Cardiac muscle cell (in vitro differentiated cells and primary cell): ENCODE results near the gene TINAG. TPM values are rescaled to one million over a fixed set of nuclear protein-coding genes. Genes with fewer than 3 reads are reported as not detected.
"Not testable (repeated sequence)": the region's sequence is repeated elsewhere in the genome, so short reads cannot be mapped to it uniquely, and the experiment has no call there.

Source experiments
- DNase-seq, 2 donors: peaks; one replicate each; pipeline versions ENCODE4 v3.0.0 to v3.0.0-alpha.2; 2010 to 2017; ENCODE audit warnings: low read depth in 1 of 2, low spot score in 1 of 2
- H3K27ac ChIP-seq: fragments of 200-600 bp; sonication (generic); 2 replicates; pipeline ENCODE4 v1.5.1; 2016
- H3K27me3 ChIP-seq: fragments of 200-600 bp; sonication (generic); 2 replicates; pipeline ENCODE4 v1.6.0; 2016; ENCODE audit warnings: control low read depth
- H3K36me3 ChIP-seq: fragments of 200-600 bp; sonication (generic); 2 replicates; pipeline ENCODE4 v1.5.1; 2016; ENCODE audit warnings: control low read depth
- H3K4me1 ChIP-seq: fragments of 200-600 bp; sonication (generic); 2 replicates; pipeline ENCODE4 v1.8.1; 2017; ENCODE audit warnings: low read depth, mild to moderate bottlenecking, mixed run types
- H3K4me3 ChIP-seq: fragments of 200-600 bp; sonication (generic); 2 replicates; pipeline ENCODE4 v1.5.1; 2016; ENCODE audit warnings: mild to moderate bottlenecking
- H3K9me3 ChIP-seq: fragments of 200-600 bp; sonication (generic); 2 replicates; pipeline ENCODE4 v1.5.1; 2017; ENCODE audit warnings: low read depth, mild to moderate bottlenecking, control low read depth
- polyA plus RNA-seq: library from polyadenylated mRNA; unstranded; fragments of >200 nt; fragmentation: Nextera tagmentation; extraction: Ambion mirVana; gene quantifications from 2 replicates; pipeline ENCODE4 v1.2.1, GENCODE V29; 2016
- total RNA-seq: library from RNA; depleted of rRNA; stranded (reverse); fragments of >200 nt; gene quantifications from 2 replicates; pipeline ENCODE4 v1.2.3, GENCODE V29; 2016
- TF ChIP-seq, protein P1 (sequence below): IDR thresholded peaks from 2 replicates; pipeline ENCODE4 v1.5.1; 2012; ENCODE audit warnings: low read depth, mild to moderate bottlenecking, low read length

TINAG gene
- total and polyA plus RNA-seq, 2 experiments from 2014 or later, result not detected

DNA sequence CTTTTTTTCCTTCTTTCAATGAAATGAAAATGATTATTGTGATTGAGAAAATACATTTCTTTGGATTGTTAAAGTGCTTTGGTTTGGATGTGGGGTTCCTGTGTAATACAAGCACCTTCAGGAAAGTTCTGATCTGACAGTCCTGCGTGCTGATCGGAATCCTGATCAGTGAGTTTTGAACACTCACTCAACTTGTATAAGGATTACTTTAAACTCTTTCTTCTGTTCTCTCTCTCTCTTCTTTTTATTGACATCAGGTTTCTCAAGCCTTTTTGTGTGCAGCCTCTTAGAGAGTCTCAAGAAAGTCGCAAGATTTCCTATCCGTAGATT, 710 bp downstream of the TINAG start:
- Histone ChIP-seq H3K4me3 (no peak overlapping the region), H3K4me1 (no peaks in the 10 kb centered on the region), H3K27me3 (no peaks in the 10 kb centered on the region), H3K27ac (no peak overlapping the region), H3K36me3 (no peaks in the 10 kb centered on the region), H3K9me3 (no peaks in the 10 kb centered on the region)
- no peak for DNase-seq
- TF ChIP-seq, protein P1, sequence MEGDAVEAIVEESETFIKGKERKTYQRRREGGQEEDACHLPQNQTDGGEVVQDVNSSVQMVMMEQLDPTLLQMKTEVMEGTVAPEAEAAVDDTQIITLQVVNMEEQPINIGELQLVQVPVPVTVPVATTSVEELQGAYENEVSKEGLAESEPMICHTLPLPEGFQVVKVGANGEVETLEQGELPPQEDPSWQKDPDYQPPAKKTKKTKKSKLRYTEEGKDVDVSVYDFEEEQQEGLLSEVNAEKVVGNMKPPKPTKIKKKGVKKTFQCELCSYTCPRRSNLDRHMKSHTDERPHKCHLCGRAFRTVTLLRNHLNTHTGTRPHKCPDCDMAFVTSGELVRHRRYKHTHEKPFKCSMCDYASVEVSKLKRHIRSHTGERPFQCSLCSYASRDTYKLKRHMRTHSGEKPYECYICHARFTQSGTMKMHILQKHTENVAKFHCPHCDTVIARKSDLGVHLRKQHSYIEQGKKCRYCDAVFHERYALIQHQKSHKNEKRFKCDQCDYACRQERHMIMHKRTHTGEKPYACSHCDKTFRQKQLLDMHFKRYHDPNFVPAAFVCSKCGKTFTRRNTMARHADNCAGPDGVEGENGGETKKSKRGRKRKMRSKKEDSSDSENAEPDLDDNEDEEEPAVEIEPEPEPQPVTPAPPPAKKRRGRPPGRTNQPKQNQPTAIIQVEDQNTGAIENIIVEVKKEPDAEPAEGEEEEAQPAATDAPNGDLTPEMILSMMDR, result no peak

DNA sequence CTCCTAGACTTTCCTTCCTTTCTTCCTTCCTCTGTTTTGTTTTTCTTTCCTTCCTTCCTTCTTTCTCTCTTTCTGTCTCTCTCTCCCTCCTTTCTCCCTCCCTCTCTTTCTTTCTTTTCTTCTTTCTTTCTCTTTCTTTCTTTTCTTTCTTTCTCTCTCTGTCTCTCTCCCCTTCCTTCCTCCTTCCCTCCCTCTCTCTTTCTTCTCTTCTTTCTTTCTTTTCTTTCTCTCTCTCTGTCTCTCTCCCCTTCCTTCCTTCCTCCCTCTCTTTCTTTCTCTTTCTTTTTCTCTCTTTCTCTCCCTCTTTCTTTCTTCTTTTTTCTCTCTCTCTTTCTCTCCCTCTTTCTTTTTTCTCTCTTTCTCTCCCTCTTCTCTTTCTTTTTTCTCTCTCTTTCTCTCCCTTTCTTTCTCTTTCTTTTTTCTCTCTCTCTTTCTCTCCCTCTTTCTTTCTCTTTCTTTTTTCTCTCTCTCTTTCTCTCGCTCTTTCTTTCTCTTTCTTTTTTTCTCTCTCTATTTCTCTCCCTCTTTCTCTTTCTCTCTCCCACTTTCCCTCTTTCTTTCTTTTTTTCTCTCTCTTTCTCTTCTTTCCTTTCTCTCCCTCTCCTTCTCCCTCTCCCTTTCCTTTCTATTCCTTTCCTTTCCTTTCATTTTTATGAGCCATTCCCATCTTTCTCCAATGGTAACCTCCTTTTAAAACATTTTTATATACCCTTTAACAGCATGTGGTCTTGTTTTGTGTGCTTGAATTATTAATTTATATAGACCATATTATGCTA, 2.3 kb downstream of the TINAG start:
- Histone ChIP-seq H3K9me3 (no peaks in the 10 kb centered on the region), H3K4me3 (no peak overlapping the region), H3K4me1 (no peaks in the 10 kb centered on the region), H3K36me3 (no peaks in the 10 kb centered on the region), H3K27ac (no peak overlapping the region), H3K27me3 (no peaks in the 10 kb centered on the region)
- DNase-seq, result no peak
- TF ChIP-seq, protein P1, result no peak

DNA sequence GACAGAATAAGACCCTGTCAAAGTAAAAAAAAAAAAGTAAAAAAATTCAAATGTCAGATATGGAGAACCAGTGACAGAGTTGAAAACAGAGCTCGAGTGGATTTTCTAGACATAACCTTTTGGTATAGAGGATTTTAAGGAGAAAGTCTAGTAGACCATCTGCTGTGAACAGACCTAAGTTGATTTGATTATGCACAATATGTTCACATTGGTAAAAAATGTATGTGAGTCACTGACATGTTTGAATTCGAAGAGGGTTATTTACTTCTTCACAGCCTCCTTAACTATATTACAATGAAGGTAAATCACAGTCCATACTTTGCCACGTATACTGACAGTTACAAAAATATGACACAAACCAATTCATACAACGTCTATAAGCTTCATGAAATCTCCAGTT, 7.4 kb downstream of the TINAG start:
- H3K9me3 ChIP-seq, result no peaks in the 10 kb centered on the region
- H3K27ac ChIP-seq, result no peak overlapping the region
- no peaks in the 10 kb centered on the region for H3K4me1 ChIP-seq
- no peak for DNase-seq
- H3K36me3 ChIP-seq, result no peaks in the 10 kb centered on the region
- TF ChIP-seq, protein P1, result no peak
- H3K4me3 ChIP-seq, result no peak overlapping the region
- no peaks in the 10 kb centered on the region for H3K27me3 ChIP-seq

DNA sequence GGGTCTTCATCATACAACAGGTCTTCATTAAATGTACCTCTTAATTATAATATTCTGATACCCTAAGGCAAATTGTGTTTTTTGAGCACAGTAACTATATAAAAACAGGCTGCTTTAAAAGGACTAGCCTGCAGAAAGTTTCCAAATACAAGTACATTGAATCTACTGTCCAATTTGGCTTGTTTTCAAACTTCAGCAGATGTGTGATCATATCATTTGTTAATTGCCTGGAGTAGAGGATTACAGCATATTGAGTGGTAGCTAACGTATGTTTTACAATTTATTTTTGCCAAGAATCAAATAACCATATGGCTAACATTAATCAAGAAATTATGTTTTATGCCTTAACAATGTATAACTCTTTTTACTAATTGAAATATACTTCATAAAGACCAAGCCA, 12.6 kb downstream of the TINAG start:
- Histone ChIP-seq H3K9me3 (no peaks in the 10 kb centered on the region), H3K4me3 (no peak overlapping the region), H3K27me3 (no peaks in the 10 kb centered on the region), H3K36me3 (no peaks in the 10 kb centered on the region), H3K27ac (no peak overlapping the region), H3K4me1 (no peaks in the 10 kb centered on the region)
- TF ChIP-seq, protein P1, result no peak
- DNase-seq, result no peak

DNA sequence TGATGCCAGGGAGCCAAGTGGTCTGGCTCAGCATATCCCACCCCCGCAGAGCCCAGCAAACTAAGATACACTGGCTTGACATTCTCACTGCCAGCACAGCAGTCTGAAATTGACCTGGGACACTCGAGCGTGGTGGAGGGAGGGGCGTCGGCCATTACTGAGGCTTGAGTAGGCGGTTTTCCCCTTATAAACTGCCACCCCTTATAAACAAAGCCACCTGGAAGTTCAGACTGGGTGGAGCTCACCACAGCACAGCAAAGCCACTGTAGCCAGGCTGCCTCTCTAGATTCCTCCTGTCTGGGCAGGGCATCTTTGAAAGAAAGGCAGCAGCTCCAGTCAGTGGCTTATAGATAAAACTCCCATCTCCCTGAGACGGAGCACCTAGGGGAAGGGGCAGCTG, 19.4 kb downstream of the TINAG start:
- Histone ChIP-seq H3K36me3 (no peaks in the 10 kb centered on the region), H3K9me3 (no peaks in the 10 kb centered on the region), H3K27me3 (no peaks in the 10 kb centered on the region), H3K27ac (no peak overlapping the region), H3K4me3 (no peak overlapping the region), H3K4me1 (no peaks in the 10 kb centered on the region)
- TF ChIP-seq, protein P1, result no peak
- DNase-seq, result no peak

DNA sequence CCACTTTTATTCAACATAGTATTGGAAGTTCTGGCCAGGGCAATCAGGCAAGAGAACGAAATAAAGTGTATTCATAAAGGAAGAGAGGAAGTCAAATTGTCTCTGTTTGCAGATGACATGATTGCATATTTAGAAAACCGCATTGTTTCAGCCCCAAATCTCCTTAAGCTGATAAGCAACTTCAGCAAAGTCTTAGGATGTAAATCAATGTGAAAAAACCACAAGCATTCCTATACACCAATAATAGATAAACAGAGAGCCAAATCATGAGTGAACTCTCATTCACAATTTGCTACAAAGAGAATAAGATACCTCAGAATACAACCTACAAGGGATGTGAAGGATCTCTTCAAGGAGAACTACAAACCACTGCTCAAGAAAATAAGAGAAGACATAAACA, 23.3 kb downstream of the TINAG start:
- H3K36me3 ChIP-seq, H3K27me3 ChIP-seq, H3K4me1 ChIP-seq, H3K4me3 ChIP-seq, H3K9me3 ChIP-seq, H3K27ac ChIP-seq: not testable (repeated sequence)
- peak in 1 of 2 donors; percentile 18 for DNase-seq
